SW 1271 (cell line): ENCODE results near the gene TENM4.
"Not testable (repeated sequence)": the region's sequence is repeated elsewhere in the genome, so short reads cannot be mapped to it uniquely, and the experiment has no call there.

ENCODE experiments used
- DNase-seq, 2 experiments: peaks; one replicate each; lab custom pipeline; 2025; lab: John Stamatoyannopoulos, UW

TENM4 gene

GRCh38 chr11:79209540-79210266 is 231.1 kb downstream of the TENM4 start:
- DNase-seq, result no peak

GRCh38 chr11:79208126-79208525 is 232.7 kb downstream of the TENM4 start:
- no peak for DNase-seq

DNA sequence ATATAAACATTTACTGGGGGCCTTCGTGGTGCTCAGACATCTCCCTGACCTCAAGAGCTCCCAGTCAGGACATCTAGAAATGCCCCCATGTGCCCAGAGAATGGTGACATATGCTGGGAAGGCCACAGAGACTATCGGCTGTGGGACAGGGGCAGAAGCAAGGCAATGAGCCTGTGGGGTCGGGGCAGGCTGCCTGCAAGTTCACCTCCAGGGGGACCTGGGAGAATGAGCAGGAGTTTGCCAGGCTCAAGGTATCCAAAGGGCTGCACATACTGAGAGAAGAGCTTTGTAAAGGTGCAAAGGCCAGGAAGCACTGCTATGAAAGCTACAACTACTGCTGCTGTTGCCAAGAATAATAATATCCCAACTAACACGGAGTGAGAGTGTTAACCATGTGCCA is 233.9 kb downstream of the TENM4 start:
- no peak for DNase-seq

- no peak for DNase-seq
Observed at GRCh38 chr11:79205786-79206185, 235.0 kb downstream of the TENM4 start.

DNA sequence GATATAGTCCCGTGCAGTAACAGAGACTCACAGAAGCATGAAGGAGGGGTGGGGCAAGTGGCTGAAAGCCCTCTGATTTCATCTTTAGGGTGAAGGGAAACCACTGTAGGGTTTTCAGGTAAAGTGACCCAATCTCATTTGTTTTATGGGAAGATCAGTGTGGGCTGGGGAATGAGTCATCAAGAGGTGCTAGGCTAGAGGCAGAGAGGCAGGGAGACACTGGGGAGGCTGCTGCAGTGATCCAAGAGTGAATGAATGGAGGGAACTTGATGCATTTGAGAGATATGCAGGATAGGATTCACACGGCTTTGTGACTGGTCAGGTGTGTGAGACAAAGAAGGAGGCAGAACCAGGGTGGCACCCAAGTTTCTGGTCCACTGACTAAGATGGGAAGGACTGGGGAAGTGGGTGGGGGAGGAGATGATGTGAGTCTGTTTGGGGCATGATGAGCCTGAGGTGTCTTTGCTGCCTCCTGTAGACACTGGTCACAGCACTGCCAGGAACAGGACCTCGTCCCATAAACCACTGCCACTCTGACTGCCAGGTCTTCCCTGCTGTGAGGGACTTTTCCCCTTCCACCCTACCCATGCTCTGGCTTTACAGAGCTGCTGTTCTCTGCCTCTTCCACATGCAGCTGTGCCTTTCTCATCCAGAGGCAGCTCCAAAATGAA is 239.0 kb downstream of the TENM4 start:
- DNase-seq, result no peak

GRCh38 chr11:79200398-79201070 is 240.3 kb downstream of the TENM4 start:
- DNase-seq, result no peak

DNA sequence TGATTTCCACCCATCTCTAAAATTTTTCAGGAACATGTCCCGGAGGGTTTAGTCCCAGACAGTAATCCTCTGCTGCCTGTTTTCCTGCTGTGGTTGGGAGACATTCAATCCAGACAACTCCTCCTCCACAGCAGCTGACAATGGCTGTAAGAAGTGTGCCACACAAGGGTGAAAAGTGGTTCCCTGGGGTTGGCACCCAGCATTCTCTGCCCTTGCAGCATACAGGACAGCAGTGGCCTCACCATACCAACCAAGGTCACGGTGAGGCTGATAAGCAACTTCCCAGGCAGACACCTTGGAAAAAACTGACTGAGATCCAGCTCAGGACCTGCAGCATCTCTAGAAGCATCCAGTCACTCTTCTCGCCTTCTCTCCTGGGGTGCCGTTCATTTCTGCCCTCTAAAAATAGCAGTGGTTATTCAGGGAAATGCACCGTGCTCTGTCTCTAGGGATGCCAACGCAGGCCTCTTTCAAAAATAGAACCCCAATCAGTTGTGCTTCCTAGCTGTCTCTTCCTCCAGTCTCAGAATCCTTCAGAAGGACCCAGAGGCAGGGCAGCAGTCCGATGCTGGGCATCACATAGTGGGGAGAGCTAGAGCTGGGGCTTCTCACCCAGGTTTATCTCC is 241.0 kb downstream of the TENM4 start:
- no peak for DNase-seq

DNA sequence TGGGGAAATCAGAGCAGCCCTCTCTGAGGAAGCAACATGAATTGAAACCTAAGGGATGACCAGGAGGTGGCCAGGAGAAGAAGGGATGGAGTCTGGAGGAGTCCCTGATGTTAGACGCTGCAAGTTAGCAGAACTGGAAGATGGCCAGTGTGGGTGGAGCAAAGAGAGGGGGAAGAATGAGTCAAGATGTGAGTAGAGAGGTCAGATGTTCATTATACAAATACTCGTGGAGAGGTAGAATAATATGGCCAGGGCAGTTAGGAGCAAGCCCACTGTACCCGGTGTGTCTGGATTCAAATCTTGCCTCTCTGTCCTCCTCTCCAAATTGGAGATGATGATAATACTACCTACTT is 242.0 kb downstream of the TENM4 start:
- no peak for DNase-seq

DNA sequence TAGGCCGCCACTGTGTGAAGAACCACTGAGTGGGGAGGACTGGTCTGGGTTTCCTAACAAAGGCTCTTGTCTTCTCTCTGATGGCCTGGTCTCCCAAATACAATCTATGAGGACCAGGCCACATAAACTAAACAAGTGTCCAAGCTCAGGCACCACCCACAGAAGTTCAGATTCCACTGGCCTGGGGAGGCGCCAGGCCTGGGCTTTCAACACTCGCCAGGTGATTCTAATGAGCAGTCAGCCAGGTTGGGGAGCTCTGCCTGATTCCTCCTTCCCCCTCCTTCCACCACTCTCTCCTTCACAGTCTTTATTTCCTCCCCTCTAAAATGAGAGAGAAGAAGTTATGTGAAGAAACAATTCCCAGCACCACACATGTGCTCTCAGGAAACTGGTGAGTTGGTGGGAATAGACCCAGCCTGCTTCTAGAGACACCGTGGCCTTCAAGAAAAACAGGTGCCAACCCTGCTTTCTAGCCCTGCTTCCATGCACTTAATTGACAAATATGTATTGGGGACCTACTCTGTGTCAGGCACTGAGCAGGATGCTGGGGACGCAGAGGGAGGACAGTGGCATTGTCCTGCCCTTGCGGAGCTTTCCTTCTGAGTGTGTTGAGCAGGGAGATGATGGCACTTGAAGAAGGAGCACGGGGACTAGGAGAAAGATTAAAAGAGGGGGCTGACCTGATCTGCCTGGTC is 242.5 kb downstream of the TENM4 start:
- DNase-seq, result no peak

DNA sequence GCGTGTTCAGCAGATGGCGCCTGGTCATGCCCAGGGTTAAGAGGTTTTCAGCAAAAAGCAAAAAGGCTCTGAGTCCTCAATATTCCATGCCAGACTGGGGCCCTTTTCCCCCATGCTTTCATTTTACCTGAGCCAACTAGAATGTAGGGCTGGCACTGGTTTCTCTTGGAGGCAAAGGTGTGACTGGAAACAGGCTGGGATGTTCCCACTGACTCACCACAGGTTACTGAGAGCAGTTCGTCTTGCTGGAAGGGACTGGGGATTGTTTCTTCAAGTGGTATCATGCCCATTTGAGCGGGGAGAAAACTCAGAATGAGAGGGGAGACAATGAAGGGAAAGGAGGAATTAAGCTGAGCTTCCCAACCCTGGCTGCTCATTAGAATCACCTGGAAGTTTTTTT is 243.9 kb downstream of the TENM4 start:
- no peak for DNase-seq

GRCh38 chr11:79195209-79195608 is 245.6 kb downstream of the TENM4 start:
- DNase-seq, result no peak

- no peak for DNase-seq
Observed at GRCh38 chr11:79193663-79194310, 247.0 kb downstream of the TENM4 start.

- DNase-seq, result no peak
Observed at GRCh38 chr11:79192836-79193235, 248.0 kb downstream of the TENM4 start.

DNA sequence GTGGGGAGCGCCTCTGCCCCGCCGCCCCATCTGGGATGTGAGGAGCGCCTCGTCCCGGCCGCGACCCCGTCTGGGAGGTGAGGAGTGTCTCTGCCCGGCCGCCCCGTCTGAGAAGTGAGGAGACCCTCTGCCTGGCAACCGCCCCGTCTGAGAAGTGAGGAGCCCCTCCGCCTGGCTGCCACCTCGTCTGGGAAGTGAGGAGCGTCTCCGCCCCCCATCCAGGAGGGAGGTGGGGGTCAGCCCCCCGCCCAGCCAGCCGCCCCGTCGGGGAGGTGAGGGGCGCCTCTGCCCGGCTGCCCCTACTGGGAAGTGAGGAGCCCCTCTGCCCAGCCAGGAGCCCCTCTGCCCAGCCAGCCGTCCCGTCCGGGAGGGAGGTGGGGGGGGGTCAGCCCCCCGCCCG is 249.1 kb downstream of the TENM4 start:
- not testable (repeated sequence) for DNase-seq

DNA sequence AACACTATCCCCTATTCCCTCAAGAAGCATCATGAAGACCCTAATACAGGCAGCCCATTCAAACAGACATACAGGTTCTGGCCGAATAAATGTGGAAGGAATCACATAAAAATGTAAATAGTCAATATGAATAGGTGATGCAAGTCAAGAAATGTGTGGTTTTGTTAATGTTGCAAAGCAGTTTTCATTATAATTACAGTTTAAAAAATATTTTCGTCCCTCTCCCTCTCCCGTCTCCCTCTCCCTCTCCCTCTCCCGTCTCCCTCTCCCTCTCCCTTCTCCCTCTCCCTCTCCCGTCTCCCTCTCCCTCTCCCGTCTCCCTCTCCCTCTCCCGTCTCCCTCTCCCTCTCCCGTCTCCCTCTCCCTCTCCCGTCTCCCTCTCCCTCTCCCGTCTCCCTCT is 250.3 kb downstream of the TENM4 start:
- DNase-seq, result not testable (repeated sequence)

DNA sequence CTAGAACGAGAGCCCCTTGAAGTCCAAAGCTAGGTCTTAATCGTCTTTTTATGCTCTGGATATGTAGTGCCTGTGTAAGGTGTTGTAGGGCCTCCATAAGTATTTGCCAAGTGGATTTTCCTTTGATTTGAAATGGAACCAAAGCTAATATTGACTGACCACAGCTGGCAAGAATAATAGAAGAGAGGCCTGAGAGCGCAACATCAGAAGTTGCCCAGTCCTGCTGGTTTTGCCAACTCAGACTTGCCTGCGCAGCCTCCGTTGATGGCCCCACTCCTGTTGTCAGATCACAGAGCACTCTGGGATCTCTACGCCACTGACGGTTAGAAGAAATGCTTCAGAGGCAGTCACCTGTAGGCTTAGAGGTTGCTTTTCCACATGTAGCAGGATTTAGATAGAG is 251.2 kb downstream of the TENM4 start:
- DNase-seq, result no peak

DNA sequence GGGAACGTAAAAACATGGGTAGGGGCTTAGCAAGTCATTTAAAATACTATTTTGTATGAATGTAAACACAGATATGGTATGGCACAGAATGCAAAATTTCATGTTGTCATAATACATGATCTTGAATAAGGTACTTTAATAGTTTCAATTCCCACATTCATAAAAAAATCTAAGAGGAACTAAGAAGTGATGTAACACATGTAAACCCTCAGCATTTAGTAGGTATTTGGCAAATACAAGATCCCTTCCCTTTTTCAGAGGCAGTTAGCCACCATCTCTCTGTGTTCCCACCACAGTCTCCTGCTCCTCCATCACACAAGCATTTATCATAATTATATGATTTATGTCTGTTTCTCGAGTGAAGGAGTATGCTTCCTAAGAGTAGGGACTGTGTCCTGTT is 251.8 kb downstream of the TENM4 start:
- DNase-seq, result no peak

GRCh38 chr11:79186669-79187068 is 254.2 kb downstream of the TENM4 start:
- DNase-seq, result no peak

DNA sequence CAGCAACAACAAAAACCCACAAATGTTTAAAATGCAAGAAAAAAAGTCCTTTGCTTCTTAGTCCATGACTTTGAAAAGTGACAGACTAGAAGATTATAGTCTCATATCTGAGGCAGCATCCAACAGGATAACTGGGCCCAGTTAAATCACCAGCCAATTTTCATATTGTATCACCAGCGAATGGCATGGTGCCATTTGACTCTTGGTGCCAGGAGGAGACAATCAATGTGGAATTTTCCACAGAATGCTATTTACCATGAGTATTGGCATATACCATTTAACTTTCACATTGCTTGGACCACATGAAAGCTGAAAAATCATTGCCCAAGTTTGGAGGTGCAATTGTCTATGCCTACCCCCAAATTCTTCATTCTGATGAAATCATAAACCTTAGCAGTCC is 255.5 kb downstream of the TENM4 start:
- no peak for DNase-seq

- no peak for DNase-seq
Observed at GRCh38 chr11:79184285-79184684, 256.5 kb downstream of the TENM4 start.

- DNase-seq, result no peak
Observed at GRCh38 chr11:79182794-79183193, 258.0 kb downstream of the TENM4 start.

- no peak for DNase-seq
Observed at GRCh38 chr11:79179087-79179486, 261.7 kb downstream of the TENM4 start.
